ENCODE data around the gene PIGR. TPM values are rescaled to one million over a fixed set of nuclear protein-coding genes. Genes with fewer than 3 reads are reported as not detected.

The PIGR gene
- total and polyA plus RNA-seq, 4 donors, result 0.03 to 0.33 (median 0.10) TPM; not detected in 1

GRCh38 chr1:206897175-206897574 is 49.1 kb downstream of the PIGR start, which contains the start of gene IL24:
IL24 (plus strand) TSS chr1:206897443; CDS start chr1:206897833, 390 bp downstream.
- Histone ChIP-seq H3K4me1 (ENCODE audit: control insufficient read depth, insufficient read depth, low read length) (no peaks in the 10 kb centered on the region), H3K27ac (ENCODE audit: low read depth, low read length) (no peak within 1 kb of the TSS), H3K9me3 (ENCODE audit: control insufficient read depth, insufficient read depth, low read length) (no peaks in the 10 kb centered on the region), H3K4me3 (ENCODE audit: low read depth, low read length) (no peak within 1 kb of the TSS), H3K36me3 (ENCODE audit: control insufficient read depth, insufficient read depth, low read length) (no peaks in the 10 kb centered on the region), H3K27me3 (ENCODE audit: control insufficient read depth, insufficient read depth, low read length) (no peaks in the 10 kb centered on the region)
- no CpG with 5 or more reads among the region's 4 CpGs for WGBS (ENCODE audit: insufficient coverage)
- no peak for DNase-seq (ENCODE audit: low read depth in 4 of 6, low spot score in 6 of 6)

- 100% methylated on average over 1 of the region's 3 CpGs for WGBS (ENCODE audit: insufficient coverage)
- Histone ChIP-seq H3K9me3 (ENCODE audit: control insufficient read depth, insufficient read depth, low read length) (no peaks in the 10 kb centered on the region), H3K27ac (ENCODE audit: low read depth, low read length) (no peak overlapping the region), H3K36me3 (ENCODE audit: control insufficient read depth, insufficient read depth, low read length) (no peaks in the 10 kb centered on the region), H3K4me3 (ENCODE audit: low read depth, low read length) (no peak overlapping the region), H3K4me1 (ENCODE audit: control insufficient read depth, insufficient read depth, low read length) (no peaks in the 10 kb centered on the region), H3K27me3 (ENCODE audit: control insufficient read depth, insufficient read depth, low read length) (no peaks in the 10 kb centered on the region)
- no peak for DNase-seq (ENCODE audit: low read depth in 4 of 6, low spot score in 6 of 6)
These were observed 50.0 kb downstream of the PIGR start for GRCh38 chr1:206896261-206896660.

- 65% methylated on average over 2 of the region's 3 CpGs for WGBS (ENCODE audit: insufficient coverage)
- DNase-seq (ENCODE audit: low read depth in 4 of 6, low spot score in 6 of 6), result peak in 1 of 6 donors; percentile 62
These were observed 50.4 kb downstream of the PIGR start for GRCh38 chr1:206895837-206896242.

GRCh38 chr1:206895325-206895724 is 50.9 kb downstream of the PIGR start:
- 91% methylated on average over 3 of the region's 3 CpGs for WGBS (ENCODE audit: insufficient coverage)
- DNase-seq (ENCODE audit: low read depth in 4 of 6, low spot score in 6 of 6), result no peak

More at GRCh38 chr1:206895837-206896242, 50.4 kb downstream of the PIGR start:
- Histone ChIP-seq H3K4me1 (ENCODE audit: control insufficient read depth, insufficient read depth, low read length) (no peaks in the 10 kb centered on the region), H3K9me3 (ENCODE audit: control insufficient read depth, insufficient read depth, low read length) (no peaks in the 10 kb centered on the region), H3K36me3 (ENCODE audit: control insufficient read depth, insufficient read depth, low read length) (no peaks in the 10 kb centered on the region), H3K27me3 (ENCODE audit: control insufficient read depth, insufficient read depth, low read length) (no peaks in the 10 kb centered on the region), H3K27ac (ENCODE audit: low read depth, low read length) (no peak overlapping the region), H3K4me3 (ENCODE audit: low read depth, low read length) (no peak overlapping the region)

GRCh38 chr1:206893380-206893779 is 52.9 kb downstream of the PIGR start:
- WGBS (ENCODE audit: insufficient coverage), result 73% methylated on average over 1 of the region's 2 CpGs
- H3K4me1 ChIP-seq (ENCODE audit: control insufficient read depth, insufficient read depth, low read length), result no peaks in the 10 kb centered on the region
- H3K4me3 ChIP-seq (ENCODE audit: low read depth, low read length), result no peak overlapping the region
- no peaks in the 10 kb centered on the region for H3K9me3 ChIP-seq (ENCODE audit: control insufficient read depth, insufficient read depth, low read length)
- no peaks in the 10 kb centered on the region for H3K36me3 ChIP-seq (ENCODE audit: control insufficient read depth, insufficient read depth, low read length)
- peak in 1 of 6 donors; percentile 73 for DNase-seq (ENCODE audit: low read depth in 4 of 6, low spot score in 6 of 6)
- H3K27ac ChIP-seq (ENCODE audit: low read depth, low read length), result no peak overlapping the region
- H3K27me3 ChIP-seq (ENCODE audit: control insufficient read depth, insufficient read depth, low read length), result no peaks in the 10 kb centered on the region

More at GRCh38 chr1:206895325-206895724, 50.9 kb downstream of the PIGR start:
- no peak overlapping the region for H3K4me3 ChIP-seq (ENCODE audit: low read depth, low read length)
- no peaks in the 10 kb centered on the region for H3K27me3 ChIP-seq (ENCODE audit: control insufficient read depth, insufficient read depth, low read length)
- no peaks in the 10 kb centered on the region for H3K36me3 ChIP-seq (ENCODE audit: control insufficient read depth, insufficient read depth, low read length)
- H3K4me1 ChIP-seq (ENCODE audit: control insufficient read depth, insufficient read depth, low read length), result no peaks in the 10 kb centered on the region
- H3K9me3 ChIP-seq (ENCODE audit: control insufficient read depth, insufficient read depth, low read length), result no peaks in the 10 kb centered on the region
- H3K27ac ChIP-seq (ENCODE audit: low read depth, low read length), result no peak overlapping the region

- Histone ChIP-seq H3K36me3 (ENCODE audit: control insufficient read depth, insufficient read depth, low read length) (no peaks in the 10 kb centered on the region), H3K27me3 (ENCODE audit: control insufficient read depth, insufficient read depth, low read length) (no peaks in the 10 kb centered on the region), H3K9me3 (ENCODE audit: control insufficient read depth, insufficient read depth, low read length) (no peaks in the 10 kb centered on the region), H3K4me1 (ENCODE audit: control insufficient read depth, insufficient read depth, low read length) (no peaks in the 10 kb centered on the region), H3K27ac (ENCODE audit: low read depth, low read length) (no peak overlapping the region), H3K4me3 (ENCODE audit: low read depth, low read length) (no peak overlapping the region)
- WGBS (ENCODE audit: insufficient coverage), result no CpG with 5 or more reads among the region's 3 CpGs
- no peak for DNase-seq (ENCODE audit: low read depth in 4 of 6, low spot score in 6 of 6)
These were observed 53.8 kb downstream of the PIGR start for GRCh38 chr1:206892351-206892984.

- 67% methylated on average over 1 of the region's 1 CpG for WGBS (ENCODE audit: insufficient coverage)
- Histone ChIP-seq H3K4me1 (ENCODE audit: control insufficient read depth, insufficient read depth, low read length) (no peaks in the 10 kb centered on the region), H3K36me3 (ENCODE audit: control insufficient read depth, insufficient read depth, low read length) (no peaks in the 10 kb centered on the region), H3K9me3 (ENCODE audit: control insufficient read depth, insufficient read depth, low read length) (no peaks in the 10 kb centered on the region), H3K4me3 (ENCODE audit: low read depth, low read length) (no peak overlapping the region), H3K27ac (ENCODE audit: low read depth, low read length) (no peak overlapping the region), H3K27me3 (ENCODE audit: control insufficient read depth, insufficient read depth, low read length) (no peaks in the 10 kb centered on the region)
- DNase-seq (ENCODE audit: low read depth in 4 of 6, low spot score in 6 of 6), result no peak
These were observed 54.9 kb downstream of the PIGR start for GRCh38 chr1:206891412-206891811.

GRCh38 chr1:206890125-206891060 is 55.9 kb downstream of the PIGR start:
- peak in 2 of 6 donors; percentile 16 to 67 for DNase-seq (ENCODE audit: low read depth in 4 of 6, low spot score in 6 of 6)
- no peak overlapping the region for H3K4me3 ChIP-seq (ENCODE audit: low read depth, low read length)
- no peaks in the 10 kb centered on the region for H3K36me3 ChIP-seq (ENCODE audit: control insufficient read depth, insufficient read depth, low read length)
- WGBS (ENCODE audit: insufficient coverage), result 88% methylated on average over 11 of the region's 15 CpGs
- H3K4me1 ChIP-seq (ENCODE audit: control insufficient read depth, insufficient read depth, low read length), result no peaks in the 10 kb centered on the region
- H3K9me3 ChIP-seq (ENCODE audit: control insufficient read depth, insufficient read depth, low read length), result no peaks in the 10 kb centered on the region
- H3K27me3 ChIP-seq (ENCODE audit: control insufficient read depth, insufficient read depth, low read length), result no peaks in the 10 kb centered on the region
- H3K27ac ChIP-seq (ENCODE audit: low read depth, low read length), result no peak overlapping the region

GRCh38 chr1:206887701-206888100 is 58.6 kb downstream of the PIGR start:
- Histone ChIP-seq H3K4me3 (ENCODE audit: low read depth, low read length) (no peak overlapping the region), H3K27ac (ENCODE audit: low read depth, low read length) (no peak overlapping the region), H3K4me1 (ENCODE audit: control insufficient read depth, insufficient read depth, low read length) (no peaks in the 10 kb centered on the region), H3K9me3 (ENCODE audit: control insufficient read depth, insufficient read depth, low read length) (no peaks in the 10 kb centered on the region), H3K27me3 (ENCODE audit: control insufficient read depth, insufficient read depth, low read length) (no peaks in the 10 kb centered on the region), H3K36me3 (ENCODE audit: control insufficient read depth, insufficient read depth, low read length) (no peaks in the 10 kb centered on the region)
- WGBS (ENCODE audit: insufficient coverage), result 83% methylated on average over 2 of the region's 4 CpGs
- no peak for DNase-seq (ENCODE audit: low read depth in 4 of 6, low spot score in 6 of 6)

All from spinal cord (tissue), 10 donors.